Endothelial cell of umbilical vein (primary cell): Measurements from ENCODE around the gene BCL7C. TPM values are rescaled to one million over a fixed set of nuclear protein-coding genes. Genes with fewer than 3 reads are reported as not detected.

Experiments
- BruUV-seq: library from RNA; stranded (reverse); fragments of 400-500 nt; replicated peaks from 2 replicates; lab custom pipeline; 2021; lab: Mats Ljungman, UMichigan
- CTCF ChIA-PET: fragments of 300-600, 350-600 bp; sonication (Branson Sonifier 250); formaldehyde crosslinking; loops from one replicate; lab custom pipeline; 2021; ENCODE audit warnings: antibody characterized with exemption, inconsistent platforms; lab: Charles Lee
- POLR2A ChIA-PET: fragments of 300-600, 350-600 bp; sonication (Branson Sonifier 250); formaldehyde crosslinking; loops from one replicate; lab custom pipeline; 2021; ENCODE audit warnings: antibody characterized with exemption, inconsistent platforms; lab: Charles Lee
- DNase-seq: peaks from one replicate; pipeline ENCODE4 v3.0.0-alpha.2; 2011; ENCODE audit warnings: low read depth, low spot score
- FAIRE-seq: peaks from 2 replicates; lab custom pipeline; 2011; peaks lifted over from hg19 to GRCh38; lab: Jason Lieb, UNC
- H2AFZ ChIP-seq: 2 replicates; pipeline ENCODE4 v1.6.0; 2012; ENCODE audit warnings: low read depth, low read length, control low read depth, inconsistent platforms
- H3K27ac ChIP-seq: 2 replicates; pipeline ENCODE4 v1.5.1; 2011; ENCODE audit warnings: low read depth, mild to moderate bottlenecking, control low read depth, low read length, moderate library complexity; ENCODE audit not compliant: insufficient read depth
- H3K27me3 ChIP-seq, 2 experiments: 2 replicates each; pipeline versions ENCODE4 v1.6.0 to v1.6.1; 2011; ENCODE audit warnings: low read length in 2 of 2, mixed read lengths in 1 of 2; ENCODE audit not compliant: control insufficient read depth in 2 of 2, insufficient read depth in 2 of 2
- H3K36me3 ChIP-seq, 2 experiments: 2 replicates in 1 of 2; 3 replicates in 1 of 2; pipeline ENCODE4 v1.5.1; 2011; ENCODE audit warnings: low read length in 2 of 2, mild to moderate bottlenecking in 1 of 2, moderate library complexity in 1 of 2; ENCODE audit not compliant: control insufficient read depth in 2 of 2, insufficient read depth in 2 of 2; ENCODE audit errors: extremely low read depth in 1 of 2
- H3K4me1 ChIP-seq: 3 replicates; pipeline ENCODE4 v1.5.1; 2011; ENCODE audit warnings: mild to moderate bottlenecking, low read length; ENCODE audit not compliant: control insufficient read depth, insufficient read depth; ENCODE audit errors: extremely low read depth
- H3K4me2 ChIP-seq: 2 replicates; pipeline ENCODE4 v1.6.1; 2011; ENCODE audit warnings: low read length, control low read depth, mixed read lengths; ENCODE audit not compliant: insufficient read depth
- H3K4me3 ChIP-seq, 3 experiments: fragments of 200-600 bp in 1 of 3; sonication (generic), shearing (Covaris generic) in 1 of 3; replicated peaks in 1 of 3; 2 replicates each; pipeline ENCODE4 v1.5.1; 2011 to 2016; ENCODE audit warnings: control low read depth in 3 of 3, low read length in 3 of 3, mild to moderate bottlenecking in 2 of 3, inconsistent platforms in 1 of 3, low read depth in 1 of 3, moderate library complexity in 1 of 3; ENCODE audit not compliant: insufficient read depth in 1 of 3
- H3K79me2 ChIP-seq: 2 replicates; pipeline ENCODE4 v1.6.0; 2012; ENCODE audit warnings: low read length, inconsistent platforms; ENCODE audit not compliant: control insufficient read depth, insufficient read depth
- H3K9ac ChIP-seq: replicated peaks from 2 replicates; pipeline ENCODE3; 2011; ENCODE audit warnings: low read length, control low read depth; ENCODE audit not compliant: insufficient read depth; ENCODE audit errors: extremely low read depth
- H3K9me1 ChIP-seq: replicated peaks from 3 replicates; pipeline ENCODE4 v1.6.0; 2011; ENCODE audit warnings: mild to moderate bottlenecking, low read length; ENCODE audit not compliant: control insufficient read depth, insufficient read depth; ENCODE audit errors: extremely low read depth
- H3K9me3 ChIP-seq: replicated peaks from 2 replicates; pipeline ENCODE4 v1.5.1; 2012; ENCODE audit warnings: low read length, inconsistent platforms; ENCODE audit not compliant: control insufficient read depth, insufficient read depth
- H4K20me1 ChIP-seq: replicated peaks from 2 replicates; pipeline ENCODE3; 2011; ENCODE audit warnings: mild to moderate bottlenecking, low read length; ENCODE audit not compliant: control insufficient read depth, insufficient read depth; ENCODE audit errors: extremely low read depth
- CTCF ChIP-seq, 2 donors: IDR thresholded peaks; 1 replicate in 1 of 2; 2 replicates in 1 of 2; pipeline ENCODE4 v1.5.1; 2011; ENCODE audit warnings: low read length in 2 of 2, mild to moderate bottlenecking in 2 of 2, moderate library complexity in 2 of 2, control low read depth in 1 of 2, inconsistent platforms in 1 of 2, low read depth in 1 of 2; ENCODE audit not compliant: insufficient read depth in 1 of 2; ENCODE audit errors: extremely low read depth in 1 of 2
- EZH2 ChIP-seq: IDR thresholded peaks from 2 replicates; pipeline ENCODE4 v1.6.1; 2012; ENCODE audit warnings: borderline replicate concordance, low read depth, mild to moderate bottlenecking, moderate library complexity, low read length, inconsistent platforms; ENCODE audit not compliant: severe bottlenecking
- FOS ChIP-seq: IDR thresholded peaks from 2 replicates; pipeline ENCODE4 v1.6.1; 2011; ENCODE audit warnings: mild to moderate bottlenecking, low read length, moderate library complexity, borderline replicate concordance; ENCODE audit not compliant: insufficient read depth
- GATA2 ChIP-seq: IDR thresholded peaks from 2 replicates; pipeline ENCODE4 v1.7.0; 2011; ENCODE audit warnings: low read depth, mild to moderate bottlenecking, moderate library complexity, mixed read lengths, low read length; ENCODE audit not compliant: insufficient read length, insufficient read depth
- JUN ChIP-seq: IDR thresholded peaks from 2 replicates; pipeline ENCODE4 v1.6.1; 2011; ENCODE audit warnings: borderline replicate concordance, low read depth; ENCODE audit not compliant: insufficient read length, insufficient read depth
- MAX ChIP-seq: IDR thresholded peaks from 2 replicates; pipeline ENCODE4 v1.6.1; 2011; ENCODE audit not compliant: insufficient read depth, insufficient read length
- MYC ChIP-seq: IDR thresholded peaks from one replicate; pipeline ENCODE4 v1.6.1; 2011; ENCODE audit warnings: mild to moderate bottlenecking, low read depth, low read length
- POLR2A ChIP-seq: IDR thresholded peaks from 2 replicates; pipeline ENCODE4 v1.6.1; 2012; ENCODE audit warnings: low read depth, mild to moderate bottlenecking, control low read depth, low read length
- POLR2AphosphoS5 ChIP-seq: IDR thresholded peaks from 2 replicates; pipeline ENCODE4 v1.6.1; 2012; ENCODE audit warnings: low read depth, mild to moderate bottlenecking, control low read depth, low read length, moderate library complexity; ENCODE audit not compliant: insufficient read depth
- dilution Hi-C: fragments of 300-500 bp; cut with MboI; formaldehyde crosslinking; loops from one replicate; pipeline ENCODE4 v1.15.0; 2019; ENCODE audit warnings: low sequenced_read_pairs; ENCODE audit not compliant: extremely low pct_ligation_motif_present
- intact Hi-C: fragments of 100-400 bp; cut with micrococcal nuclease; formaldehyde crosslinking; loops from one replicate; pipeline ENCODE4 v1.10.0; 2022
- polyA plus RNA-seq, 4 experiments: library from polyadenylated mRNA; depleted of rRNA in 3 of 4; stranded (reverse) in 3 of 4; unstranded in 1 of 4; fragments of >200 nt; gene quantifications; 2 replicates each; pipeline versions ENCODE4 v1.2.1 to v1.2.3, GENCODE V29; 2011 to 2012; ENCODE audit warnings: missing spikeins in 1 of 4
- total RNA-seq: library from RNA; stranded (reverse); gene quantifications from 2 replicates; pipeline ENCODE4 v1.2.3, GENCODE V29; 2021

The BCL7C gene
- total and polyA plus RNA-seq, 2 donors (not counting 3 experiments of a cell fraction or from before 2014, with no cell fraction given): 30.2 to 38.3 TPM

- intact Hi-C loops: loop anchor here (1.0 to 5.0 kb wide), 3 partner anchors 77 to 159 kb away; partner anchors contain the start of genes CFAP119 and RNF40
- no peak overlapping the region for H3K4me3 ChIP-seq
- H3K4me1 ChIP-seq: peaks cover 2% of the 10 kb centered on the region
- H4K20me1 ChIP-seq: no peaks in the 10 kb centered on the region
- CTCF ChIA-PET: interaction anchor here (1.4 to 2.7 kb wide), 3 partner anchors 9 to 76 kb away, joined by 4 to 24 read pairs (median 9); no protein-coding TSS in a partner anchor
- H3K27me3 ChIP-seq: no peaks in the 10 kb centered on the region
- no peaks in the 10 kb centered on the region for H3K79me2 ChIP-seq
- H3K36me3 ChIP-seq: no peaks in the 10 kb centered on the region
- no peak overlapping the region for H3K9ac ChIP-seq
- no TSS peak for BruUV-seq
- H3K4me2 ChIP-seq: no peak overlapping the region
- no peaks in the 10 kb centered on the region for H3K9me1 ChIP-seq
- POLR2A ChIA-PET: no interaction called here
- H3K9me3 ChIP-seq: no peaks in the 10 kb centered on the region
- dilution Hi-C loops: no loop called here
- H3K27ac ChIP-seq: no peak overlapping the region
- FAIRE-seq (no peak), DNase-seq (no peak)
- TF ChIP-seq POLR2AphosphoS5 (no peak), MYC (no peak), EZH2 (no peak), POLR2A (no peak), FOS (no peak), GATA2 (no peak), CTCF (IDR thresholded peaks at IDR 0.05; ENCODE audit: extremely low read depth in 1 of 2, insufficient read depth in 1 of 2, low read depth in 1 of 2, low read length in 2 of 2) (no peak), MAX (no peak), JUN (no peak)
- H2AFZ ChIP-seq: no peak overlapping the region
These were observed 27.0 kb upstream of the BCL7C start for GRCh38 chr16:30920891-30921290.
